Stomach (tissue), 9 donors: Measurements from ENCODE around the gene GSTO2. TPM values are rescaled to one million over a fixed set of nuclear protein-coding genes. Genes with fewer than 3 reads are reported as not detected.

Experiments
- DNase-seq, 2 donors: peaks; one replicate each; pipeline versions ENCODE4 v3.0.0 to v3.0.0-alpha.2; 2013 to 2019
- H3K27ac ChIP-seq, 5 donors: fragments of 200-600 bp in 4 of 5; sonication (generic) in 4 of 5; one replicate each; pipeline ENCODE4 v1.5.1; 2013 to 2019; ENCODE audit warnings: mild to moderate bottlenecking in 1 of 5, moderate library complexity in 1 of 5
- H3K27me3 ChIP-seq, 3 donors: fragments of 200-600 bp; sonication (generic); one replicate each; pipeline ENCODE4 v1.5.1; 2017 to 2019; ENCODE audit warnings: mixed run types in 1 of 3
- H3K36me3 ChIP-seq, 4 donors: fragments of 200-600 bp; sonication (generic); 1 replicate in 3 of 4; 2 replicates in 1 of 4; pipeline ENCODE4 v1.5.1; 2016 to 2019
- H3K4me1 ChIP-seq, 4 donors: fragments of 200-600 bp; sonication (generic); one replicate each; pipeline ENCODE4 v1.5.1; 2016 to 2019
- H3K4me3 ChIP-seq, 4 donors: fragments of 200-600 bp; sonication (generic) in 3 of 4; one replicate each; pipeline ENCODE4 v1.5.1; 2016 to 2019; ENCODE audit warnings: mild to moderate bottlenecking in 1 of 4
- H3K9me3 ChIP-seq, 4 donors: fragments of 200-600 bp; sonication (generic); one replicate each; pipeline ENCODE4 v1.5.1; 2016 to 2019
- CTCF ChIP-seq, 7 experiments: fragments of 450-650 bp in 4 of 7; fragments of 200-600 bp in 3 of 7; sonication (generic) in 3 of 7; IDR thresholded peaks; one replicate each; pipeline ENCODE4 v1.5.1; 2016 to 2019; ENCODE audit warnings: antibody characterized with exemption in 7 of 7, control low read depth in 2 of 7, mild to moderate bottlenecking in 1 of 7
- EP300 ChIP-seq: sonication (generic); formaldehyde crosslinking; IDR thresholded peaks from one replicate; pipeline ENCODE4 v1.6.1; 2017; ENCODE audit warnings: antibody characterized with exemption
- POLR2A ChIP-seq, 4 donors: fragments of 450-650 bp; IDR thresholded peaks; one replicate each; pipeline ENCODE4 v1.6.1; 2016; ENCODE audit warnings: antibody characterized with exemption in 4 of 4, control low read depth in 2 of 4, mild to moderate bottlenecking in 1 of 4, moderate library complexity in 1 of 4
- POLR2AphosphoS5 ChIP-seq, 3 donors: sonication (generic); formaldehyde crosslinking; IDR thresholded peaks; one replicate each; pipeline ENCODE4 v1.6.1; 2016; ENCODE audit warnings: antibody characterized with exemption in 3 of 3
- WGBS, 5 donors: extraction: QIAGEN DNeasy Blood & Tissue Kit in 3 of 5; methylation state at CpG; one replicate each; pipeline versions ENCODE4 v1.1.5 to v1.1.7; 2013 to 2018; 5-methylcytosine and 5-hydroxymethylcytosine counted together
- intact Hi-C: fragments of 100-400 bp; cut with DNase I; formaldehyde crosslinking; loops from one replicate; pipeline ENCODE4 v1.15.1; 2023; ENCODE audit warnings: low total_unique reads
- polyA plus RNA-seq, 3 donors: library from polyadenylated mRNA; stranded (reverse); fragments of 200-250 nt; gene quantifications; one replicate each; pipeline ENCODE4 v1.2.3, GENCODE V29; 2013
- total RNA-seq, 5 donors: library from RNA; depleted of rRNA; stranded (reverse); fragments of >200 nt; gene quantifications; one replicate each; pipeline versions ENCODE4 v1.1.0 to v1.2.3, GENCODE V29; 2014 to 2016
- donor health status: healthy with polysubstance abuse.
- donor health status: Bipolar disorder and iron deficiency.
- donor health status: healthy.

GSTO2 gene
- total and polyA plus RNA-seq, 8 donors = under 0.01 to 26.6 (median 10.0) TPM

- DNase-seq = no peak
- H3K4me3 ChIP-seq = peak overlapping the region in 2 of 4 donors; percentile 75 to 86
- no peaks in the 10 kb centered on the region for H3K9me3 ChIP-seq
- H3K4me1 ChIP-seq = peaks cover 32 to 78% (median 54%) of the 10 kb centered on the region in 4 donors
- H3K27me3 ChIP-seq = no peaks in the 10 kb centered on the region
- 93 to 96% (median 93%) methylated on average over 5 of the region's 5 CpGs for WGBS, 5 donors
- intact Hi-C loops = no loop called here
- no peak for TF ChIP-seq EP300
- no peak for TF ChIP-seq POLR2AphosphoS5 (IDR thresholded peaks at IDR 0.05)
- TF ChIP-seq CTCF (IDR thresholded peaks at IDR 0.05) = no peak
- no peak for TF ChIP-seq POLR2A (IDR thresholded peaks at IDR 0.05)
- peak overlapping the region in 2 of 5 donors; percentile 97 to 99 for H3K27ac ChIP-seq
- peaks cover 24 to 51% (median 46%) of the 10 kb centered on the region in 4 donors for H3K36me3 ChIP-seq
Measured at GRCh38 chr10:104257235-104257634, 11.7 kb upstream of the GSTO2 start.

GRCh38 chr10:104258209-104258608 lies 10.8 kb upstream of the GSTO2 start:
- 71 to 77% (median 72%) methylated on average over 3 of the region's 3 CpGs for WGBS, 5 donors
- no peak for TF ChIP-seq EP300
- no peak for TF ChIP-seq POLR2AphosphoS5 (IDR thresholded peaks at IDR 0.05)
- no peak for TF ChIP-seq POLR2A (IDR thresholded peaks at IDR 0.05)
- TF ChIP-seq CTCF (IDR thresholded peaks at IDR 0.05) = no peak
- Histone ChIP-seq H3K27ac (peak overlapping the region in 1 of 5 donors; percentile 13), H3K36me3 (peaks cover 24 to 61% (median 55%) of the 10 kb centered on the region in 4 donors), H3K4me1 (peaks cover 32 to 88% (median 54%) of the 10 kb centered on the region in 4 donors), H3K9me3 (no peaks in the 10 kb centered on the region), H3K27me3 (no peaks in the 10 kb centered on the region), H3K4me3 (no peak overlapping the region)
- intact Hi-C loops = no loop called here
- DNase-seq = no peak

GRCh38 chr10:104259456-104259855 lies 9.5 kb upstream of the GSTO2 start:
- peaks cover 25 to 89% (median 49%) of the 10 kb centered on the region in 4 donors for H3K4me1 ChIP-seq
- DNase-seq = no peak
- TF ChIP-seq EP300 (no peak), POLR2AphosphoS5 (IDR thresholded peaks at IDR 0.05) (no peak), POLR2A (IDR thresholded peaks at IDR 0.05) (no peak), CTCF (IDR thresholded peaks at IDR 0.05) (no peak)
- no peaks in the 10 kb centered on the region for H3K27me3 ChIP-seq
- no peak overlapping the region for H3K4me3 ChIP-seq
- H3K36me3 ChIP-seq = peaks cover 24 to 74% (median 64%) of the 10 kb centered on the region in 4 donors
- 79 to 85% (median 84%) methylated on average over 3 of the region's 3 CpGs for WGBS, 5 donors
- peak overlapping the region in 3 of 5 donors; percentile 21 to 71 (median 70) for H3K27ac ChIP-seq
- intact Hi-C loops = no loop called here
- no peaks in the 10 kb centered on the region for H3K9me3 ChIP-seq

GRCh38 chr10:104259999-104260774 lies 8.8 kb upstream of the GSTO2 start:
- DNase-seq = no peak
- intact Hi-C loops = no loop called here
- 71 to 83% (median 80%) methylated on average over 6 of the region's 6 CpGs for WGBS, 5 donors

GRCh38 chr10:104260775-104261115 lies 8.2 kb upstream of the GSTO2 start:
- TF ChIP-seq EP300 = no peak
- TF ChIP-seq POLR2AphosphoS5 (IDR thresholded peaks at IDR 0.05) = peak in 1 of 3 donors; percentile 1
- TF ChIP-seq CTCF (IDR thresholded peaks at IDR 0.05) = no peak
- DNase-seq = no peak
- Histone ChIP-seq H3K27ac (peak overlapping the region in 4 of 5 donors; percentile 27 to 71 (median 64)), H3K9me3 (no peaks in the 10 kb centered on the region), H3K4me3 (no peak overlapping the region), H3K4me1 (peaks cover 24 to 97% (median 49%) of the 10 kb centered on the region in 4 donors), H3K36me3 (peaks cover 27 to 86% (median 77%) of the 10 kb centered on the region in 4 donors), H3K27me3 (no peaks in the 10 kb centered on the region)
- intact Hi-C loops = no loop called here
- WGBS, 5 donors = 34 to 55% (median 45%) methylated on average over 3 of the region's 3 CpGs

More at GRCh38 chr10:104259999-104260774, 8.8 kb upstream of the GSTO2 start:
- H3K4me1 ChIP-seq = peaks cover 24 to 93% (median 50%) of the 10 kb centered on the region in 4 donors
- H3K36me3 ChIP-seq = peaks cover 24 to 81% (median 71%) of the 10 kb centered on the region in 4 donors
- no peak overlapping the region for H3K4me3 ChIP-seq
- no peak for TF ChIP-seq EP300
- peak in 1 of 3 donors; percentile 41 for TF ChIP-seq POLR2AphosphoS5 (IDR thresholded peaks at IDR 0.05)
- H3K27ac ChIP-seq = peak overlapping the region in 4 of 5 donors; percentile 35 to 71 (median 64)
- no peaks in the 10 kb centered on the region for H3K27me3 ChIP-seq
- no peaks in the 10 kb centered on the region for H3K9me3 ChIP-seq
